ENCODE results near the gene IL1F10.

Gene IL1F10

GRCh38 chr2:113117541-113118262 lies 49.9 kb downstream of the IL1F10 start:
- no peak for TF ChIP-seq CTCF (IDR thresholded peaks at IDR 0.05; ENCODE audit: control extremely low read depth, extremely low read depth, low read depth, missing control alignments)
- POLR2A ChIA-PET = no interaction called here
- CTCF ChIA-PET = interaction anchor here (0.6 to 10.1 kb wide), 3 partner anchors 19 to 94 kb away, joined by 3 to 112 read pairs (median 3); no protein-coding TSS in a partner anchor
- no peak for DNase-seq (ENCODE audit: extremely low spot score)

GRCh38 chr2:113118263-113118657 lies 50.5 kb downstream of the IL1F10 start:
- ChIA-PET POLR2A (no interaction called here), CTCF (interaction anchor here (1.0 to 10.1 kb wide), 2 partner anchors 19 to 93 kb away, joined by 3 to 112 read pairs; no protein-coding TSS in a partner anchor)
- no peak for TF ChIP-seq CTCF (IDR thresholded peaks at IDR 0.05; ENCODE audit: control extremely low read depth, extremely low read depth, low read depth, missing control alignments)
- no peak for DNase-seq (ENCODE audit: extremely low spot score)

- no peak for TF ChIP-seq CTCF (IDR thresholded peaks at IDR 0.05; ENCODE audit: control extremely low read depth, extremely low read depth, low read depth, missing control alignments)
- ChIA-PET CTCF (interaction anchor here (1.0 to 10.1 kb wide), 3 partner anchors 18 to 272 kb away, joined by 3 to 112 read pairs (median 4); no protein-coding TSS in a partner anchor), POLR2A (no interaction called here)
- DNase-seq (ENCODE audit: extremely low spot score) = no peak
Observed at GRCh38 chr2:113119111-113119510, 51.3 kb downstream of the IL1F10 start.

GRCh38 chr2:113120861-113121260 lies 53.1 kb downstream of the IL1F10 start:
- ChIA-PET CTCF (interaction anchor here (1.1 to 10.1 kb wide), 2 partner anchors 13 to 16 kb away, joined by 4 to 112 read pairs; no protein-coding TSS in a partner anchor), POLR2A (no interaction called here)
- TF ChIP-seq CTCF (IDR thresholded peaks at IDR 0.05; ENCODE audit: control extremely low read depth, extremely low read depth, low read depth, missing control alignments) = no peak
- no peak for DNase-seq (ENCODE audit: extremely low spot score)

GRCh38 chr2:113122364-113122763 lies 54.6 kb downstream of the IL1F10 start:
- POLR2A ChIA-PET = no interaction called here
- CTCF ChIA-PET = interaction anchor here (1.1 to 10.1 kb wide), 7 partner anchors 15 to 268 kb away, joined by 3 to 112 read pairs (median 4); partner anchors contain the start of gene PSD4
- no peak for TF ChIP-seq CTCF (IDR thresholded peaks at IDR 0.05; ENCODE audit: control extremely low read depth, extremely low read depth, low read depth, missing control alignments)
- no peak for DNase-seq (ENCODE audit: extremely low spot score)

GRCh38 chr2:113123726-113124125 lies 56.0 kb downstream of the IL1F10 start:
- no peak for DNase-seq (ENCODE audit: extremely low spot score)
- ChIA-PET POLR2A (no interaction called here), CTCF (interaction anchor here (0.9 to 10.1 kb wide), 3 partner anchors 13 to 267 kb away, joined by 4 to 112 read pairs (median 5); no protein-coding TSS in a partner anchor)
- TF ChIP-seq CTCF (IDR thresholded peaks at IDR 0.05; ENCODE audit: control extremely low read depth, extremely low read depth, low read depth, missing control alignments) = no peak

All from GM10248 (cell line).